HuH-7 (cell line): ENCODE measurements around the gene TNNT2.
A peak's percentile ranks its signal among the peaks of the same experiment; 100 is the strongest.

Experiments used
- DNase-seq: peaks from one replicate; pipeline ENCODE4 v3.0.0; 2011; ENCODE audit warnings: low spot score

TNNT2 gene

DNA sequence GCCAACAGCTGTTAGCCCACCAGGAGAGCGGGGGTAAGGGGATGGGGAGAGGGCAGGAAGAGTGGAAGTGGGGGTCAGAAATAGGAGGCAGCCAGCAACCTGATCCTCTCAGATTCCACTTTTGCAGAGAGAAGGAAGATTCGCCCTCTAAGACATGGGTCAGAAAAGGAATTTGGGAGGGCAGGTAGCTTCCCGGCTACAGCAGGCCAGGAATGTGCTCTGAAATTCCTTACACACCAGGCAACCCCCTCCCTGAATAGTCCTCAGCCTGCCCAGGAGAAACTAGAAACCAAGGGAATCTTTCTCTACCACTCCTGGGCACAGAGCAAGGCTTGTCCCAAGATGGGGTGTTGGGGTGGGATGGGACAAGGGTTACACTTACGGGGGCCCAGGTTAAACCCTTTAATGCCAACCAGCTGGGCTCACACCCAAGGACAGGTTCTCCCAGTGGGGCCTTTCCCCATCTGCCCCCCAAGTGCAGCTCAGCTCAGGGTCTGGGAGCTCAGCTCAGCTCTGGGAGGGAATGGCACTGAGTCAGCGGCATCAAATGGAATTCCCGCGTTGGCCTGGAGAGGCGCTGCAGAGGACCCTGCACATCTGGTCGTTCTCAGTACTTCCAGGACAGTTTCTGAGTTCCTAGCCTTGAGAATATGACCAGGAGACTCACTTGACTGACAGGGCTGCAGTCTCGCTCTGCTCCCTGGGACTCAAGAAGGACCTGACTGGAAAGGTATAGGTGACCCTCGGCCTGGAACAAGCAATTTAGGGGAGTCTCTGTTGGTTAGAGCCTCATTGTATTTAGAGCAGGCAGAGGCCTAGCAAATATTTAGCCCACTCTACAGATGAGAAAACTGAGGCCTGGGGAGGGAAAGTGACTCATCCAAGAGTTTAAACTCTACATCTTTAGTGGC, 761 bp downstream of the TNNT2 start:
- DNase-seq: peak; percentile 88

DNA sequence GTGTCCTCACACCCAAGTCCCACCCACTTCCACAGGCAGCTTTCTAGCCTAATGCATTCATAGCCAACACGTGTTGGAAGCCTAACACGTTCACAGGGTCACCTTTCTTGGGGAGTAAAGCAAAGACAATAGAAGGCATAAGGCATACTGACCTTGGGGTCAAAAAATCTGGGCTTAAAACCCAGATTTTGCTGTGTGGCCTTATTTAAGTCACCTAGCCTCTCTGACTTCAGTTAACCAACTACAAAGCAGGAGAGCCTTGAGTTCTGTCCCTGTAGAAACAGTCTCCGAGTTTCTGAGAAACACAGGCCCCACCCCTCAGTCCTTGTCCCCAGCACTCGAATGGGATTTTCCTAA, 1.4 kb downstream of the TNNT2 start:
- no peak for DNase-seq

DNA sequence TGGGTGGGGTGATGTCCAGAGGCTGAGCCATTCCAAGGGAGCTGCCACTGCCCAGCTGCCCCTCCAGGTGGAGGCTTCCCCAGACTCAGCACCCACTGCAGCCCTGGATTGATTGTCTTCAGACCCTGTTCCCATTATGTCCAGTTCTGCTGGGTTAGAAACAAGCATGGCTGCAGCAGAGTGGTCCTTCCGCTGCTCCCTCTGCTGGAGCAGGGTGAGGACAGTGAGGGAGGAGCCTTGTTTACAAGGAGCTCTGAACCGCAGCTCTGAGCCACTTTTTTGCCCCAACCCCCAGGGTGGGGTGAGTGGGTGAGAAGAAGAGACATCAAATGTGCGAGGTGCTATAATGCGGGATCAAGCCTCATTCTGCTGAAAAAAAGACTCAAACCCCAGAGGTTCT, 2.3 kb downstream of the TNNT2 start:
- DNase-seq: no peak

DNA sequence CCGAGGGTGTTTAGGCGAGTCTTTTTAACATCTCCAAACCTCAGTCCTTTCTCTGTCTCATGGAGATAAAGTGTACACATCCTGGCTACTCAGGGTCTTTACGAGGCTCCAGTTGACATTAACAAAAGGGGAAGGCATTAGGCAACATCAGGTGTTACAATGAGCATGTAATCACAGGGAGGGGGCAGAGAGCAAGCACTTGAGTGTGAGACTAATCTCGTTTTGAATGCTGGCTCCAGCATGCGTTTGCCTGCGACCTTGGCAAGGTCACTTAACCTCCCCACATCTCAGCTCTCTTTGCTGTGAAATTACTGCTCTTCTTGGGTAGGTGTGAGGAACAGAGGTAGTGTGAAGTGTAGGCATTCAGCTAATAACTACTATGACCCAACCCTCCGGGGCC, 3.1 kb downstream of the TNNT2 start:
- no peak for DNase-seq

DNA sequence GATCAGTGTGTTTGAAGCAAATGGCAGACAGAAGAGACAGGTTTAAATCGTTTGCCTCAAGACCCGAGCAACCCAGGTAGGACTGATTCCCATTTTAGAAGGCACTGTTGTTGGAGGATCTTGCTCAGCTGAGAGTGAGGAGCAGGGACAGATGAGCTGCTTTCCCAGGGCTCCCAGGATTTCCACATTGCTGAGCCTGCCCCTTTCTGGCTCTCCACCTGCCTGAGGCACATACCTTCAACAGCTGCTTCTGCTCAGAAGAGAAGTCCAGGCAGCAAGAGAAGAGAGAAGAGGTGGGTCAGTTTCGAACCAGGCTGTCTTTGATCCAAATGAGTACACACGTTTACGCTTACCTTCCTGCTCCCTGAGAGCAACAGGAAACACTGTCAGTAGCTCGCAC, 5.7 kb downstream of the TNNT2 start:
- no peak for DNase-seq

DNA sequence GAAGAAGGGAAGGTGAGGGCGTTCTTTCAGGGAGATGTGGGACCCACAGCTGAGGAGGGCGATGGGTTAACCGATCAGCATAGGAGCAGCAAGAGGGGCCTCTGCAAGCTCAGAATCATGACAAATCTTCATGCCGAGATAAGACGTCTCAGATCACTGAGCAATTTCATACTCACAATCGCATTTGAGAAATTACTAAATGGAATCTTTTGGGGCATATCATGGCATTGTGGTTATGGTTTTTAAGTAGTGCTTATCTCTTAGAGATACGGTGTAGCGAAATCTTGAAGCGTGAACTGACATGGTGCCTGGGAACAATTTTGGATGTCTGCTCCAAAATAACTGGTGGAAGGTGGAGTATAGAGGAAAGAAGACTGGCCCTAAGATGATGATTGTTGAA, 6.2 kb downstream of the TNNT2 start:
- DNase-seq: no peak

DNA sequence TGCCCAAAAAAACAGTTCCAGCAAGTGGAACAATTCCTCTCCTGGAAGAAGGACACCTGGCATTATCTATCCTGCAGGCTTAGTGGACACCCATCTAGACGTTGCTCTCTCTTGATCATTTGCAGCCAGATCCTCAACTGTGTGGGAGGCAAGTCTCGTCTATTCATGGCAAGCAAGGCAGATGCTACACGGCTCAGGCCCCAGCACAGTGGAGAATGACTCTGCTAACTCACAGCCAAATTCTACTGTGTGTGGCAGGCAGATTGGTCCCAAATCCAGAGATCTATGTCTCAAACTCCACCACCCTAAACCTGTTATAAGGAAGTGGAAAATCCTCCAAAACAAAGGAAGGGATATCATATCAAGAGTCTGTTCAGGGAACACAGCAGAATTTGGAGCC, 7.0 kb downstream of the TNNT2 start:
- DNase-seq: no peak

DNA sequence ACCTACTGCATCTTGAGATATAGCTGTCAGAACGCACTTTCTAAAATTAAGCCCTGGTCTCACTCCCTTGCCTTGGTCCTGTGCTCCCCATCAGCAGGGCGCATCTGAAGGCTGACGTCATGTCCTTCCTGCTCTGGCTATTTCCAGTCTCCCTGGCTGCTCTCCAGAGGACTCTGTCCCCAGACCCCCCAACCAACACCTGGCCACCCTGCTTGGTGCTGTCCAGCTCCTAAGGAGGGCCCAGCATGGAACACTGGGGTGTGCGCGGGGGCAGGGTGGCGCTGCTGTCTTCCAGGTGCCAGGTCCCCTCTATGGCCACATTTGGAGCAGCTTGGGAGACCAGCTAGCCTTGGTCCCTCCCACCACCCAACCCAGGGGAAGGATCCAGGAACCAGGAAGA, 8.3 kb downstream of the TNNT2 start:
- no peak for DNase-seq

DNA sequence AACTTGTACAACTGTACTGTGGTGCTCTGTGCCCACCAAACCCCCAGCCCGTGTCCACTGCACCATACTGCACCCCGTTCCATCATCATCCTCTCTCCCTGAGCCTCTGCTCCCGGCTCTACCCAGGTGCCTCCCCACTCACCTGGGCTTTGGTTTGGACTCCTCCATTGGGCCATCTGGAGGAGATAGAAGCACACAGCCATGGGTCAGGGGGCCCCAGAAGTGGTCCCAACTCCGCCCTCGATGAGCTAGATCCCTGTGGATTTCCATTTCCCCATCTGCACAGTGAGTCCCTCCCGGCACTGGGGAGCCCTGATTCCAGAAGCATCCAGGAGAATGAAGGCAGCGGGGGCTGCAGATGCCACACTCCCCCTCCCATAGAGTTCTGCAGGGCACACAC, 10.8 kb downstream of the TNNT2 start:
- no peak for DNase-seq

DNA sequence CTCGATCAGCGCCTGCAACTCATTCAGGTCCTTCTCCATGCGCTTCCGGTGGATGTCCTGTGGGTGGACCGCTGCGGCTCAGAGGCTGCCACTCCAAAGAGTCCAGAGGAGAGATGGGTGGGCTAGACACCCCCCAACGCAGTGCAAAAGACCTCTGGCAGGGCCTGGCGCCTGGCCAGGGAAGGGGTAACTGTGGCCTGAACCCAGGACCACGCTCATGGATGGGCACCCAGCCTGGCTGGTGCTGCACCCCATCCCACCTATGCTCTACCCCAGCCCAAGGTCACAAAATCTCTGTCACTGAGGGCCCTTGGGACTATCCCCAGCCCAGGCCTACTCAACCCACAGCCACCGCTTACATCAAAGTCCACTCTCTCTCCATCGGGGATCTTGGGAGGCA, 12.2 kb downstream of the TNNT2 start:
- no peak for DNase-seq

DNA sequence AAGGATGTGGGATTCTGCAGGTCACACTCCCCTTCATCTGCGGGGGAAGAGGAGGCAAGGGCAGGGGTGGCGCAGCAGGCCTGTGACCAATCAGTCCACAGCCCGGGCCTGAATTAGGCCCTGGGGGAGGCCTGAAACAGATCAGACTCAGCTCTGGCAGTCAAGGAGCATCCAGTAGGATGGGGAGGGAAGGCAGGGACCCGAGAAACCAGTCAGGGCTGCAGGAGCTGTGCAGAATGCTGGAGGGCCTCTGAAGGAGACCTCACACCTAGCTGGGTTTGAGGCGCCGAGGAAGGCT, 12.7 kb downstream of the TNNT2 start:
- no peak for DNase-seq

DNA sequence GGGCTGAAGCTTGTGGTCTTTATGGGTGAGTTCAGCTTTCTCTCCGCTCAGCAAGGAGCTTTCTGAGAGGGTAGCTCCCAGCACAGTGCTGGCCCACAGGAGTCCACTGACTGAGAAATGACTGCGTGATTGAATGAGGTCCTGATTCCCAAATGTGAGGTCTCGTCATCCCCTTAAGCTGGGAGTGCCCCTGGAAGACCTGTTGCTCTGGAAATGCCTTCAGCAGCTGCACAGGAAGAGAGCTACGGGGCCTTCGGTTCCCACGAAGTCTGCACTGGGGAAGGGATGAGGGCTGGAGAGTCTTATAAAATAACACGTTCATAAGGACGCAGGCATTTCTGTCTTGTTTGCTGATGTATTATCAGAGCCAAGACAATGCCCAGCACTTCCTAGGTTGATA, 14.0 kb downstream of the TNNT2 start:
- DNase-seq: no peak

DNA sequence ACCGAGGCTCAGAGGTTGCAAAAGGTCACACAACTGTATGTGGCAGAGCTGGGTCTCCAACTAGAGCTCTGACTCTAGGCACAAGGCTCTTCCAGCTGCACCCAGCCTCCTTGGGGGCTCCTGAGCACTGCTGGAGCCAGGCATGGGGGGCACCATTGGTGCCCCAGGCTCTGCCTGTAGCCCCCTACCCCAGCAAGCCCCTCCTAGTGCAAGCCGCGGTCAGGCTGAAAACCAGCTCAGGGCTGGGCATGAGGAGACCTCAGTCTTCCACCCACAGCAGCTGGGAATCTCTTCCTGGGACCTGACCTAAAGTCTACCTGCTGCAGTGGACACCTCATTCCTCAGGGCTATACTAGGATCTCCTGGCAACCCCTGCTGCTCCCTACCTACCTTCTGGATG, 14.6 kb downstream of the TNNT2 start:
- no peak for DNase-seq

DNA sequence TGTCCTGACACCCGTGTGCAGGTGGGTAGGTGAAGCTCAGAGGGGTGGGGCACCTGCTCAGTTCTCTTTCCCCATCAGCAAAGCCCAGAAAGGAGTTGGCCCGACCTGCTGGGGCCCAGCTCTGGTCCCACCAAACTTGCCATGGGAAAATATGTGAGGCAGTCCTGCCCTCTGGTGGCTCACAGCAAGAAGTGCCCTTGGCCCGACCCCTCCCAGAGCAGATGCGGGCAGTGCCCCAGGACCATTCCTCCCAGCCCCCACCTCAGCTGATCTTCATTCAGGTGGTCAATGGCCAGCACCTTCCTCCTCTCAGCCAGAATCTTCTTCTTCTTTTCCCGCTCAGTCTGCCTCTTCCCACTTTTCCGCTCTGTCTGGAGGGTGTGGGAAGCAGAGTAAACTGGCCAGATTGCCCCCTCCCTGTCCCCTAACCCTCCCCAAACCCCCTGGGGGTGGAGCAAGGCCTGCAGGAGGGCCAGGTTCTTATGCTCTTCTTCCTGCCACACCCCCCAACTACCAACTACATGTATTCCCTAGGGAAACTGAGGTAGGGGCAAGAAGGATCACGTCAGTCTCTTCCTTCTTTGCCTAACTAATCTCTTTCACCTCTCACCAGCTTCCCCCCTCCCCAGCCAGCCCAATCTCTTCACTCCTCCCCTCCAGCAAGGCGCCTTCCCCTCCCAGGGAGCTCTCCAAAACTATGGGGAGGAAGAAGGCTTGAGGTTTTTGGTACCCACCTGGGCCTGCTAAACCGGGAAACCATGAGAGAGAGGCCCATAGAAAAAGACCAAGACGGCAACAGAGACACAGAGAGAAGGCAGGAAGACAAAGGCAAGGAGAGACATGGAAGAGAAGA, 15.6 kb downstream of the TNNT2 start:
- DNase-seq: peak; percentile 79

DNA sequence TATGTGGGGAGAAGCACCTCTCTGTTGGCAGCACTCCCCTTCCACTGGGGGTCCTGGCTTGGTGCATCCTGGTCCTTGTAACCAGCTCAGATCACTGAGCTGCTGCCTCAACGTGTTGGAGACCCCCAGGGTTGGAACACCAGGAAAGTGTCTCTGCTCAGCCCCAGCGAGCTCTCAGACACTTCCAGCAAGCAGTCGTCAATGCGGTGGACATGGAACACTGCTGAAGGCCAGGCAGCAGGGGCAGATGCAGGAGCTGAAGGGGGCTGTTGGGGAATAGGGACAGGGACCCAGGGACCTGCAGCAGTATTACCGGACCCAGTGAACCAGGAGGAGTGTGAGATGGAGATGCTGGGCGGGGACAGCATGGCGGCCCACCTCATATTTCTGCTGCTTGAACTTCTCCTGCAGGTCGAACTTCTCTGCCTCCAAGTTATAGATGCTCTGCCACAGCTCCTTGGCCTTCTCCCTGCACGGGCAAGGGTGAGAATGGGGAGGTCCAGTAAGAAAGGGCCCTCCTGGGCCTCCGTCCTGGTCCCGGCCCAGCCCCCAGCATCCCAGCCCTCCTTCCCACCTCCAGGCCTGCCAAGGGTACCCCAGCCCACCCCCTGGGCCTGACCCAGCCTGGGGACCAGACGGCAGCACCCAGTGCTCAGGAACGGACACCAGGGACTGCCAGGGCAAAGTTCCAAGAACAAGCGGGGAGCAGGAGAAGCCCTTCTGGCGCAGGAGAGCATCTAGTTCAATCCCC, 16.4 kb downstream of the TNNT2 start:
- no peak for DNase-seq

DNA sequence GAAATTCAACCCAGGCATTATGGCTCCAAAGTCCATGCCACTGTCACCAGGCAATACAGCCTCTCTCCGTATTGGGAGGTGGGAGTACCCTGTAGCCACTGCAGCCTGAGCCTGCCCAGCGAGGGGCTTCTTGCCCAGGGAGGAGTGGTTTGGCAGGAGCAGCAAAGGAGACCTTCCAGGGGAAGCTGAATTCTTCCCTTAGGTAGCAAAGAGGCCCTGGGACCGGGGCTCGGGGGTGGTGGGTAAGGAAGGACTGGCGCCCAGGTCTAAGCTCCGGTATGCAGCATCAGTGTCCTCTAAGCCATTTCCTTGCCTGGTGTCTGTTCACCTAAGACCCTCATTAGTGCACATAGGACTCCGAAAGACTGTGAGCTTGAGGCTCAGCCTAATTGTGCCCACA, 17.0 kb downstream of the TNNT2 start:
- DNase-seq: no peak

DNA sequence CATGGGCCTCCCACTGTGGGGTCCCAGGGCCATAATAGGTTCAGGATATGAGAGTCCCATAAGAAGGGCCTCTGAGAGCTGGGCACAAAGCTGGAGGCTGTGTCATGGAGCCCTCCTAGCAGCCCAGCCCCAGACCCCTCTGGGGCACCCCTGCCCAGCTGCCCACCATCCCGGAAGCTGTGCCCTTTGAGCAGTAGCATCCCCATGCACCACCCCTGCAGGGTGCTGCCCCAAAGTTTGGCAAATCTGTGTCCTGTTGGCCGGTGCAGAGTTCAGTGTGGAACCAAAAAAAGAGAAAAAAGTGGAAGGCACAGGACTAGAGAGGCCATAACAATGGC, 17.6 kb downstream of the TNNT2 start:
- no peak for DNase-seq

DNA sequence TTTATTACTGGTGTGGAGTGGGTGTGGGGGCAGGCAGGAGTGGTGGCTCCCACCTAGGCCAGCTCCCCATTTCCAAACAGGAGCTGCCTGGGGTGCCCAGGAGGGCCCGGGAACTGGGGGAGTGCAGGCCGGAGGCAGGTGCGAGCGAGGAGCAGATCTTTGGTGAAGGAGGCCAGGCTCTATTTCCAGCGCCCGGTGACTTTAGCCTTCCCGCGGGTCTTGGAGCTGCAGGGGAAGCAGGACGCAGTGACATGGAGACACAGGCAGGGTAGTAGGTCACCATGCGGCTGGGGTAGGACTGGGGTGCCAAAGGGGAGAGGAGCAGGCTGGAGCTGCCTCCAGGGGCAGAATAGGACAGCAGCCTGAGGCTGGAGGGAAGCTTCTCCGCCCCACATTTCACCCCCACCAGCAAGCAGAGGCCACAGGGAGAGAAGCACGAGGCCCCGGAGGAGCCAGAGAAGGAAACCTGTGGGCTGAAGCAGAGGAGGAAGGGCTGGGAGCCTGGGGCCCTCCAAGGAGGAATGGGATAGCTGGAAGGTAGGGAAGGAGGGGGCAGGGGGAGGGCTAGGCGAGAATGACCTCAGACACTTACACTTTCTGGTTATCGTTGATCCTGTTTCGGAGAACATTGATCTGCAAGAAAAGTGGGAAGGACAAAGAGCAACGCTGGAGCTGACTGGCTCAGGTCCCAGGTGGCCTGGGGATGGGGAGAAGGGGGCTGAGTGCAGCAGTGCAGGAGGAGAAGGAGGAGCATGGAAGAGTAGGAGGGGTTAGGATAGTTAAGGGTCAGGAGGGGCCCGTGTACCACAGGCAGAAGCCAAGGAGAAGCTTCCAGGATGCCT, 18.2 kb downstream of the TNNT2 start:
- no peak for DNase-seq

DNA sequence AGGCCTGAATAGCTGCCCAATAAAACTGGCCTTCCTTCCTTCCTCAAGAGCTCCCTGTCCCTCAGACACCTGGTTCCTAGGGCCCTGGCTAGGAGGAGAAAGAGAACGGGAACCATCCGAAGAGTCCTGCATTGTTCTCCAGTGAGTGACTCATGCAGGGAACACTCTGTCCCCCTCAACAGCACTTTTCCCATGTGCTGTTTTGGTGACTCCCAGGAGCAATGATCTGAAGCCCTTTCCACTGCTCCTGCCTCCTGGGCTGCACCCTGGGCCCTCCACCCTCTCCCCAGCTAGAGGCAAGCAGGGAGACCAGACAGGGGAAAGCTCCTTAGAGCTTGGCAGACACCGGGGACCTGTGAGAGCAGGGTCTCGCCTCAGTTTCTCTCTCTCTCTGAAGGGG, 18.9 kb downstream of the TNNT2 start:
- DNase-seq: no peak

DNA sequence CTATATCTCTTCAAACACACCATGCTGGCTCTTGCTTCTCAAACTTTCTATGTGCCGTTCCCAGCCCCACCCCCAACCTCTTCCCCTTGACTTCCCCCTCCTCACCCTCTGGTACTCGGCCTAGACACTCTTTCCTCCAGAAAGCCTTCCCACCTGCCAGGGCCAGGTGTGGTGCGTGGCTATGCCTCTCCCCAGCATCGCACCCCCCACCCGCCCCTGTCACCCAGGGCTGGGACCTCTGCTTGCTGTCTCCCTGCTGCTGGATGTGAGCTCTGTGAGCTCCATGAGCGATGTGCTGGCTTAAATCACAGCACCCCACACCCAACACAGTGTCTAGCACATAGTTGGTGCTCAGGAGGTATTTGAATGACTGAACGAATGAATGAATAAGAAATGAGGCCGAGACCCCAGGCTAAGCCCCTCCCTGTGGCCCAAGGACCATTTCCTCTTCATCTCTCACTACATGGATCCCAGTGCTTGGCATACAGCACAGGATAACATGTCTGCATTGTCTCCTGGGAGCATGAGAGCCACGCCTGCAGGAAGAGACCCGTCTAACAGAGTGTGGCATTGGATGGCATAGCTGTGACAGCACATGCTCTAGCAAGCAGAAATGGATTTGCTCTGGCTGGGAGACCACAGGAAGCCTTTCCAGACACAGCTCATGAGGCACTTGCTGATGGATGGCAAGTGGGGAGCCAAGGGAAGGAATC, 19.7 kb downstream of the TNNT2 start:
- DNase-seq: no peak

DNA sequence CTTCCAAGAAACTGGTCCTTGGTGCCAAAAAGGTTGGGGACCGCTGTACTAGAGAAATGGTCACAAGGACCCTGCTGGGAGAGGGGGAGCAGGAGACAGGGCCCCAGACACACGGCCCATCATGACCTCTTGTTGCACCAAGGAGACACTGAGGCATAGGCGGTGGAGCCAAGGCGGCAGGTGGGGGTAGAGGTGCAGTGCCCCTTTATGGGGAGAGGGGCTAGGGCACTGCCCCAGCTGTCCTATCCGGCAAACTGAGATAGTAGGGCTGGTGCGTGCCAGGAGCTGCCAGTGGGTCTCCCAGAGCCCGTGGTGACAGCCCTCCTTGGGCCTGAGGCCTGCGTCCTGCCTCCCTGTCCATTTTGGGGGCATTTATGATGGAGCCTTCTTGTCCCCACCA, 20.3 kb downstream of the TNNT2 start:
- no peak for DNase-seq

DNA sequence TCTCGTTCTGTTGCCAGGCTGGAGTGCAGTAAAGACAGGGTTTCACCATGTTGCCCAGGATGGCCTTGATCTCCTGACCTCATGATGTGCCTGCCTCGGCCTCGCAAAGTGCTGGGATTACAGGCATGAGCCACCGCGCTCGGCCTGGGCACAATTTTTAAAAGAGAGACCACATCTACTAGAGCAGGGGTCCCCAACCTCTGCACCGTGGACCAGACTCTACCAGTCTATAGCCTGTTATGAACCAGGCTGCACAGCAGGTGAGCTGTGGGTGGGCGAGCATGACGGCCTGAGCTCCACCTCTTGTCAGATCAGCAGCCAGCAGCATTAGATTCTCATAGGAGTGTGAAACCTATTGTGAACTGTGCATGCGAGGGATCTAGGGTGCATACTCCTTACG, 20.8 kb downstream of the TNNT2 start:
- no peak for DNase-seq
